ENCODE measurements around the gene ABLIM1.

ABLIM1 gene

DNA sequence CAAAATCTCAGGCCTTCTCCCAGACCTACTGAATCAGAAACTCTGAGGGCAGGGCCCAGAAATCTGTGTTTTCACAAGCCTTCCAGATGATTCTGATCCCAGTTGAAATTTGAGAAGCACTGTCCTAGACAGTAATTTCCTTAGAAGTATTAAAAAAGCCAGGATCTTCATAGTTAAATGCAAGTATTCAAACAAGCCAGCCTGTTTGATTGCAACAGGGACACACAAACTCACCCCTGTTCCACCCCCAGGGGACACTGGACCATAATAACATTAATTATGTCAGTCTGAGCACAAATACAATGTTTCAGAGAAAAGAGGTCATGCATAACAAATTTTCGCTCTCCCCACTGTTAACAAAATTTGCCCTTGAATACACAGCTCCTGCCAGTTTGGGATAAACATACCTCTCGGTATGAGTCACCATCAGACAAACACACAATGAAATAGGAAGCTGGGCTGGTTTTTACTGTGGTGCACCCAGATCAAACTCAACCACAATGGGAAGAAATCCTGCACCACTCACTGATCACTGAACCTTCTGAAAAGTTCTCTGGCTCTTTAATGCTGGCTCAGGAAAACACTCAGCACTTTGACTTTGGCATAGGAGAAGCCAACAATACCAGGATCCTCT lies 34.3 kb downstream of the ABLIM1 start:
- peak; percentile 72 for DNase-seq (ENCODE audit: low spot score)

DNA sequence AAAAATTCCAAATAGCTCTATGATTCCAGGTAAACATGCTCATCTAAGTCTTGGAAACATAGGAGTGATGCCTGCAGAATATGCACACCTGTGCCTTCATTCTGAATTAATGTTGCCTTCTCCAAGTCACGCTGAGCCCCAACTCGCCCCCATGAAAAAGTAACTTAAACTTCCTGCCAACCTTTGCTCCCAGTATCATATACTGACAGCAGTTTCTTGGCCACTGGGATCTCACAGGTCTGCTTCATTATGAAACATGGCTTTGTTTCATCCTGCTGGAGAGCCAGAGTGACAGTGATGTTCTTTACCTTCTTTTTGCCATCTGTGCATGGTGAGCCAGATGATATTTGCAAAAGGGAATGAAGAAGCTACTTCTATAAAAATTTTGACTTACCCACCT lies 34.9 kb downstream of the ABLIM1 start:
- DNase-seq (ENCODE audit: low spot score) = no peak

GRCh38 chr10:114618722-114619121 lies 39.4 kb downstream of the ABLIM1 start:
- no peak for DNase-seq (ENCODE audit: low spot score)

- peak; percentile 27 for DNase-seq (ENCODE audit: low spot score)
Measured at GRCh38 chr10:114616516-114616915, 41.6 kb downstream of the ABLIM1 start.

DNA sequence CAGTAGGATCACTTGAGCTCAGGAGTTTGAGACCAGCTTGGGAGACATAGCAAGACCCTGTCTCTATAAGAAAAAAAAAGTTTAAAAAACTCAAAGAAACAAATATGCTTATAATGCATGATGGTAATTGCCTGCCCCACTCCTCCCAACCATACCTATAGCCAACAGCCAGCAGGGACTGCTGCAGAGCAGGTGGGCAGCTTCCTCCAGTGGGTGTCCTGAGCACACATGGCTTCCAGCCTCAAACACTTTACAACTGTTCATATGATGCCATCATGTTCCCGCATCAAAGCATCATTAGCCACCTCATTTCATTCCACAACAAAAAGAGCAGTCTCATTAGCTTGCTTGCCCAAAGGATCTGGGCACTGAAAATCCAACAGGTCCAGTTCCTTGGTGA lies 42.0 kb downstream of the ABLIM1 start:
- DNase-seq (ENCODE audit: low spot score) = no peak

DNA sequence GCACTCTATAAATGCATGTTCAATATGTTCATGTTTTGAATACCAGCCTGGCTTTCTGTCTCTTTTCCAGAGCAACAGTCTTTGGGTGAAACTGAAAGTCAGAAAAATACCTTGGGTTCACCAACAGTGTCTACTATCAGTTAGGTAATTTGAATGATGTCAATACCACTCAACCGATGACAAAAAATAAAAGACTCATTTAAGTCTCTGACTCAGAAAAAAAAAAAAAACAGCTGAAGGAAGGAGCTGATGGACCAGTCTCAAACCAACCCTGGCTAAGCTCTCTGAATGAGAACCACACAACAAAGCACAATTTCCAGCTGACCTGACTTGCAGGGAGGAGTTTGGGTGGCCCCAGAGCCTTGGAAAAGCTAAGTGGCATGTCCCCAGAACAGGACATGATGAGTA lies 42.5 kb downstream of the ABLIM1 start:
- DNase-seq (ENCODE audit: low spot score) = no peak

DNA sequence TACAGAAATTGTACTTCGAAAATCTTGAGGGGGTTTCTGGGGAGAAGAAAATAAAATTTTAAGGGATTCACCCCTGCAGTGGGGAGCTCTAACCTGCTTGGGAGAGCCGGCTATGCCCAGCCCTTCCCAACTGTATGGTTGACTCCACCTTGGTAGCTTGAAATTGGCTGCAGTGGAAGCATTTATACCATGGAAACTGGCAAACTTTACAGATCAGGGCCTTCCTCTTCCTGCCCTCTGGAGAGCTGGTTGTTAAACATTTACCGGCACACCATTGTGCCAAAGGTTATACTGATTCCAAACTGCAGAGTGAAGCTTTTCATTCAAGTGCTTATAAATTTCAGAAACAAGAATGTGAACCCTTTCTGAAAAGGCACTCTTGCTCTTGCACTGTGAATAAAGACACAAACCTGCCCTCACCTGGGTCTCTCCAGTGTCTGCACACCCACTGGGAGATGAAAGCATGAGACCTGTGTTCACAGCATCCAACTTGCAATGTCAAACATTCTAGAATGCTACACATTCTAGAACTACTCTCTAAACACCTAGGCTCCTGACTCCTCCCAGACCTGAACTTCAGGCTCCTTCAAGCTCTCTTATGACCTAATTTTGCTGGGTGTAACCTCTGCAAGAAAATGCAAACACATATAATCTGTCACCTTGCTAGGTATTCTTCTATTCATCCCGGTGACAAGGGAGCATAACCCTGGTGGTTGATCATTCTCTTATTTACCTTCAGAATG lies 44.7 kb downstream of the ABLIM1 start:
- no peak for DNase-seq (ENCODE audit: low spot score)

DNA sequence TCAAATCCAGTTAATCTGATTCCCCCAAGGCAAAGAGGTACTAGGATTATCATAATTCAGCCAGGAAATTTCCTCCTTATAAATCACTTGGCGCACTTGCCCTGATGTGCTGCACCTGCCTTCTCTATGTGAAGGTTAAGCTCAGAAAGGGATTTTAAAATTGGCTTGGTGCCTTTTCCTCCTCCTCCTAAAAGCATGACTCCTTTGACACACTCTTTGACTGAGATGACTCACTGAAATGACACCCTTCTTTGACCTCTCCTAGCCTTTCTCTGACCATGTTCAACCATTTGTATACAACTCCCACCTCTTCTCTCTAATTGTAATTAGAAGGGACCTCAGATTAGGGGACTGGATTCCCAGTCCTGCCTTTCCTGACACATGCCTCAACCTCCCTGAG lies 46.5 kb downstream of the ABLIM1 start:
- DNase-seq (ENCODE audit: low spot score) = no peak

- no peak for DNase-seq (ENCODE audit: low spot score)
Measured at GRCh38 chr10:114609518-114610426, 48.3 kb downstream of the ABLIM1 start.

- DNase-seq (ENCODE audit: low spot score) = no peak
Measured at GRCh38 chr10:114607358-114607998, 50.6 kb downstream of the ABLIM1 start.

- DNase-seq (ENCODE audit: low spot score) = no peak
Measured at GRCh38 chr10:114605155-114605797, 52.8 kb downstream of the ABLIM1 start.

DNA sequence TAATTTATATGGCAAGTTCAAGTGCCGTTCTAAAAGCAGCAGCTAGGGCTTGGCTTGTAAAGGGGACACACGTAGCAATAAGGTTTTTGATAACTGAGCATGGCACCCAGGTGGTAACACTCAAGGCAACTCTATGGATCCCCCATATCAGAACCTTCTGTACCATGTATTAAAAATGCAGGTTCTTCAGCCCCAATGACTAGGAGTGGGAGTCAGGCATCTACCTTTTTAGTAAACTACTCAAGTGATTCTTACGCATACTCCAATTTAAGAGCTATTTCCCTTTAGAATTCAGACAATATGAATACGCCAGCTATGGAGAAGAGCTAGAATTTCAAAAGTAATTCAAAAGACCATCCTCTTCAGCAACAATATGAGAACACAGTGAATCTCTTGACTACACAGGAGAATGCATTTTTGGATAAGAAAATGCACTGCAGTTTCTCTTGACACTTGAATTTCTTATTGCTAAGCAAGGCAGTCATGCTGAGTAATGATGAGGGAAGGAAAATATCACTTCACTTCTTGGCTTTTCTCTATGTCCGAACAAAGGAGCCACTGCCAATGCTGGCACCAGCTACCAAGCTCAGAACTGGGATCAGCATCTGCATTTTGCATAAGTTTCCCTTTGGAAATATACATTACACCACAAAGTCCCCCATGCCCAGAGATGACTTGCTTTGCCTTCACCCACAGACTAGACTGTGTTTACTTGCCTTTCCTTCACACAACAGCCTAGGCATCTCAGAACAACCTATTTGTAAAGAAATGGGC lies 53.5 kb downstream of the ABLIM1 start:
- no peak for DNase-seq (ENCODE audit: low spot score)

DNA sequence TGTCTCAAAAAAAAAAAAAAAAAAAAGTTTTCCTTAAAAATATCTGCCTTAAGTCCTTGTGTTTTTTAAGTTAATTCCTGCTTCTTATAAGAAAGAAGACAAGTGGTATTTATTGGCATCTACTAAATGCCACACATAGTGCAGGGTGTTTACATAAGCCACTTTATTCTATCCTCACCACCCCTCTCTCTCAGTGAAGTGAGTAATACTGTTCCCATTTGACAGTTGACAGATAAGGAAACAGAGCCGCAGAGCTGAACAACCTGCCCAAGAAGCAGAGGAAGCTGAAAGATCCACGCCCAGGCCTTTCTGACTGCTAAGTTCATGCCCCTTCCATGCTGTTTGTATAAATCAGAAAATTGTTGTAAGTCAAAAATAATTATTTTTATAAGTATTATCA lies 54.1 kb downstream of the ABLIM1 start:
- no peak for DNase-seq (ENCODE audit: low spot score)

DNA sequence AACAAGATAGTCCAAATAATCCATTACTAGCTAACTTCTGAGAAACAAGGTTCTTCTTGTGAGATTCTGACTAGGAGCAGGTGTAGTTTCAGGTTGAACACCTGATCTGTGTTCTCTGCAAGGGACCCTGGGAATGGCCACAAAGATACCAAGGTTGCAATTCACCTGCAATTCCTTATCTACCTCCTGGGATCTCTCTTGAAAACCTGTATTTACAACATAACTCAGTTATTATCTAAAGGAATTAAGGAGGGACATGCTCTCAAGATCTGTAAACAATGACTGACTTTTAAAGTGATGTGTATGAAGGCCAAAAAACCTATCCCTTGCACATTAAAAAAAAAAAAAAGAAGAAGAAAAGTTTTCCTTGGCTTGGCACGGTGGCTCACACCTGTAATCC lies 54.8 kb downstream of the ABLIM1 start:
- no peak for DNase-seq (ENCODE audit: low spot score)

DNA sequence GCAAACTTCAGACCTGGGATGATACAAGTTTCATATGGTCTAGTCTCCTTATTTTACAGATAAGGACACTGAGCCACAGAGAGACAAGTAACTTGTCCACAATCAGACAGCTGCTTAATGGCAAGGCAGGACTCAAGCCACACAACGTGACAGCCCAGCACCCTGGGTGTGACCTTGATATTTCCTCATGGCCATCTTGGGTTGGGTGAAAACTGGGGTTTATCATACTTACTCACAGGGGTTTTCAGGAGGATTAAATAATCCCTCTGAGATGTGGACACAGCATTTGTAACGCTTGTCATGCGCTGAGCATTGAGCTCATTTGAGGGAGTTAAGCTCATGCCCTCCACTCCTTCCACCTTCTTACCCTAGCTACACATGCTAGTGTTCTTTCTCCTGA lies 58.0 kb downstream of the ABLIM1 start:
- DNase-seq (ENCODE audit: low spot score) = no peak

GRCh38 chr10:114596793-114597192 lies 61.3 kb downstream of the ABLIM1 start:
- no peak for DNase-seq (ENCODE audit: low spot score)

DNA sequence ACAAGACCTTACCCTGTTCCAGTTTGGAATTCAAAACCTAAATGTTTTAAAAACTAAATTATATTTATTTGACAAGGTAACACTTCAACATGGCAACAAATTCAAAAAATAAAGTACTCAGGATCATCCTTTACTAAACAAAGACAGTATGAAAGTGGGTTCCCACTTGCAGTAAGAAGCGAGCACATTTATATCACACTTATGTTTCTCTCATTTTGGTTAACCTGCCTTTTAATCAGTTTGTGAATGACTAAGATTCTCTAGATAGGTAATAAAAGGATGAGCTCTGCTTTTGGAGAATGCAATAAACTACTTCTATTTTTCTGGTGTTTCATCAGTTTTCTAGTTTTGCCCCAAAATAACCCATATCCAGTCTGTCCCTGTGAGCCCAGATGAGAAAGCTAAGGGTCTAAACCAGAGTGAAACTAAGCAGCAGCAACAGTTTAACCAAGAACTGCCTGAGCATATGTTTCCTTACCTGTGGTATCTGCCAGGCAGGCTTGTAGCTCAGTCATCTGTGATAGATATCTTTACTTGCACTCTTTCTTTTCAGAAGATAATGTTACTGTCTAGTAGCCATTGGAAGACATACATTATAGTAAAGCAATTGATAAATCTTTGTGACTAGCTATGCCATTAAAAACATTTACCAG lies 64.1 kb downstream of the ABLIM1 start:
- DNase-seq (ENCODE audit: low spot score) = no peak

DNA sequence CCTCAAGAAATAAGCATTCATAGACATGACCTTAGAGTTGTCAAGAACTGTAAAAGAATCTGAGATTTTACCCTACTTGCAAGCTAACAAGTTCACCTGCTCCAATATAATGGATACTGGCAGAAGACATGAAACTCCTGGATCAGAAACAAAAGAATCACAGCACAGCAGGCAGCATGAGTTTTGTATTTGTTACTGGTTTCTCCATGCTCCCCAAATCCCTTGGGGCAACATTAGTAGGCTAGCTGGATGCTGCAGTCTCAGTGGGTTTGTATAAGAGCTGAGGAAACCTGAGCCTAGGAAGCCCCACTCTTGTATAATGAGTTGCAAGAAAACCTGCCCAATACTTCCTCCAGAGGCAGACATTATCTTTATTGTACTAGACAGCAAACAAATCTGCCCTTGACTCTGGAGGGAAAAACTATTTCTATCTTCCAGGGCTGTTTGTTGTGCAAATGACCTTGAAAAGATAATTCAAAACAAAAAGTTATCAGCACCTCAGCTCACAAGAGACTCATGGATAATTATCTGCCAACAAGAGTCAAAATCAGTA lies 64.8 kb downstream of the ABLIM1 start:
- no peak for DNase-seq (ENCODE audit: low spot score)

GRCh38 chr10:114590993-114591392 lies 67.1 kb downstream of the ABLIM1 start:
- DNase-seq (ENCODE audit: low spot score) = no peak

GRCh38 chr10:114584419-114584818 lies 73.7 kb downstream of the ABLIM1 start:
- peak; percentile 22 for DNase-seq (ENCODE audit: low spot score)
